ENCODE results near the gene ALS2CL.

DNA sequence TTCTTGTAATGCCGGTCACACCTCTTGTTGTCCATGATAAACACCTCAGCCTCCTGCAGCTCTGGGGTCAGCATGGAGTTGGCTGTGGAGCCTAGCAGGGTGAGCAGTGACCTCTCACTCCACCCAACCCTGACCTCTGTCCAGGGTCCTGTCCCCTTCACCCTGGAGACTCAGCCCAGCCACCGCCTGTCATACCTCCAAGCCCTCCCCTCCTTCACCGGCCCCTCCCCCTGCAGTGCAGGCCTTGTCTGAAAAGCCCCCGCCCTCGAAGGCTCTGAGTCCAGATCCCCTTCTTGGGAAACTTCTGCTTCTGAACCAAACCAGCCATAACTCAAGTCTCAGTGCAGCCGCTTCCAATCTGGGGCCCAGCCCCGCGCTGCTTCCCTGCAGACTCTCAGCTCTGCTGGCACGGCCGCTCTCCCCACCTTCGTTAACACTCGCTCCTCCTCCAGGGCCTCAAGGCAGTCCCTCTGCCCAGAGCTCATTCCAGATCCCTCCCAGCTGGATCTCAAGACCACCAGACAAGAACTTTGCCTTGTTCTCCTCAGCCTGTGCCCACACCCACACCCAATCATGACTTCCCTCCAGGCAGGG is 49.6 kb upstream of the ALS2CL start:
- TF ChIP-seq, protein P1, sequence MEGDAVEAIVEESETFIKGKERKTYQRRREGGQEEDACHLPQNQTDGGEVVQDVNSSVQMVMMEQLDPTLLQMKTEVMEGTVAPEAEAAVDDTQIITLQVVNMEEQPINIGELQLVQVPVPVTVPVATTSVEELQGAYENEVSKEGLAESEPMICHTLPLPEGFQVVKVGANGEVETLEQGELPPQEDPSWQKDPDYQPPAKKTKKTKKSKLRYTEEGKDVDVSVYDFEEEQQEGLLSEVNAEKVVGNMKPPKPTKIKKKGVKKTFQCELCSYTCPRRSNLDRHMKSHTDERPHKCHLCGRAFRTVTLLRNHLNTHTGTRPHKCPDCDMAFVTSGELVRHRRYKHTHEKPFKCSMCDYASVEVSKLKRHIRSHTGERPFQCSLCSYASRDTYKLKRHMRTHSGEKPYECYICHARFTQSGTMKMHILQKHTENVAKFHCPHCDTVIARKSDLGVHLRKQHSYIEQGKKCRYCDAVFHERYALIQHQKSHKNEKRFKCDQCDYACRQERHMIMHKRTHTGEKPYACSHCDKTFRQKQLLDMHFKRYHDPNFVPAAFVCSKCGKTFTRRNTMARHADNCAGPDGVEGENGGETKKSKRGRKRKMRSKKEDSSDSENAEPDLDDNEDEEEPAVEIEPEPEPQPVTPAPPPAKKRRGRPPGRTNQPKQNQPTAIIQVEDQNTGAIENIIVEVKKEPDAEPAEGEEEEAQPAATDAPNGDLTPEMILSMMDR (IDR thresholded peaks at IDR 0.05) = no peak
- no peak for TF ChIP-seq POLR2A (IDR thresholded peaks at IDR 0.05)

All from thyroid gland (tissue), 4 donors.